Sigmoid colon (tissue), 3 donors: Measurements from ENCODE around the gene CTNNA2.

ENCODE experiments used
- CTCF ChIP-seq, 4 experiments: fragments of 450-650 bp in 3 of 4; fragments of 200-600 bp in 1 of 4; IDR thresholded peaks; one replicate each; pipeline ENCODE4 v1.5.1; 2016 to 2019; ENCODE audit warnings: antibody characterized with exemption in 4 of 4, mild to moderate bottlenecking in 3 of 4, moderate library complexity in 2 of 4
- POLR2A ChIP-seq, 2 donors: fragments of 450-650 bp; IDR thresholded peaks; one replicate each; pipeline ENCODE4 v1.6.1; 2016; ENCODE audit warnings: antibody characterized with exemption in 2 of 2, mild to moderate bottlenecking in 2 of 2, moderate library complexity in 2 of 2

- TF ChIP-seq CTCF (IDR thresholded peaks at IDR 0.05) (no peak), POLR2A (IDR thresholded peaks at IDR 0.05) (no peak)
Measured at GRCh38 chr2:80592106-80592505, 1079.3 kb downstream of the CTNNA2 start.
